HG03460 (cell line): Measurements from ENCODE around the gene HEXA.
"Not testable (repeated sequence)": the region's sequence is repeated elsewhere in the genome, so short reads cannot be mapped to it uniquely, and the experiment has no call there.

ENCODE experiments used
- ATAC-seq: cut with Tn5 transposase; IDR thresholded peaks from one replicate; pipeline ENCODE4 v1.9.1; 2021; ENCODE audit not compliant: unreplicated experiment

The HEXA gene

DNA sequence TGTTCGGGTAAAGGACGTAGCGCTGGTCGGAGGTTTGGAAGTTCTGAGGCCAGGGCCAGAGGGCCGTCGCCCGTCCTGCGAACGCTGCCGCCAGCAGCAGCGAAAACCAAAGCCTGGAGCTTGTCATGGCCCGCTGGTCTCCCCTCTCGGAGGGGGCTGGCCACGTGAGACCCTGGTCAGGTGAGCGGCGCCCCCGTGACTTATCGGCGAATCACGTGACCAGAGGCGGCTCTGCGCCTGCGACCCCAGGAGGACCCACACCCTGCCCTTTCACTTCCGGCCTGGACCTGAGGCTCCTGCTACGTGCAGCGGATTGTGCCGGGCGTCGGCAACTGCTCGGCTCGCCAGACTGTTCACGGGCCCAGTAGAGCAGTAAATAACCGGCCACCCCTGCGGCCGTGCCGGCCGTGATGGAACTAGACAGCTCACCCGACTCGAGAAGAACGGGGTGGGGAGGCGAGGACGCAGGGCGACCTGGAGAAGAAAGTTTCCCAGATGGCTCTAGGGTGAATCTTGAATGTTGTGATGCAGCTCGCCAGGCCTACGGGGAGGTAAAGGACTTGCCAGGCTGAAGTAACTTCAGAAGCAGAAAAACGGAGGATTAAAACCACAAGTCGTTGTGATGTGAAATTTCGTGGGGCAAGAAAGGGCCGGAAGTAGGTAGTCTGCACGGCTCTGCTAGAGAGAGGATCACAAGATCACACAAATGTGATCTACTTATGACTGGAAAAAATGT is at the start of gene HEXA:
TSS of gene HEXA (minus strand) at position 169 of the 736 bp plus-strand sequence. CDS start at position 127, 42 bp downstream.
- peak; percentile 75 for ATAC-seq

DNA sequence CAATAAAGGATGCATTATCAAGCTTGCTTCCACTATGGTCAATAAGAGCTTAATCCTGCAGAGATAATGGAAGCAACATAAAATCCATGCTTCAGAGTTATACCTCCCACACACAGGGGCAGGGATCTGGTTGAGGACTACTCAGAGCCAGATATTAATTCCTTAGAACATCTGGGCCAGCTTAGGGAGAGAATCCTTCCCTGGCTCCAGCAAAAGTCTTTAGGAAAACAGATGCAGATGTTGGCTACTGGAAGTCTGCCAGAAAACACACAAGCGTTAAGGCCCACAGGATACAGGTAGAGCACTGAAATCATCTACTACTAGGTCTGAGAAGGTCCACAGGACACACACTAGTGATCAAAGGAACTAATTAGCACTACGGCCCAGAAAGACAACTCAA is 47.4 kb upstream of the HEXA start:
- no peak for ATAC-seq

DNA sequence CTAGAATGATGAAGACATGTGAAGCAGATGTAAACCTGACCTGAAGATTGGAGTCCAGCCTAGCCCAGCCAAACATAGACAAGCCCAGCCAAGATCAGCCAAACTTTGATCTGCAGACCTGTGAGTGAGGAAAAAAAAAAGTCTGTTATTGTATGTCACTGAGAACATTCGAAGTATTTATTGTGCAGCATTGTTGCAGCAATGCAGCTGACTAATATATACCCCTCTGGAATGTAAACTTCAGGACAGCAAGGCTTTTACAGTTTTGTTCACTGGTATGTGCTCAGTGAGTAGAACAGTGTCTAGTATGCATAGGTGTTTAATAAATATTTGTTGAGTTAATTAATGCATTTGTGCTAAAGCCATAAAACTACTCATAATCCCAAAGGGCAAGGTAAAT is 45.7 kb upstream of the HEXA start:
- ATAC-seq, result no peak

DNA sequence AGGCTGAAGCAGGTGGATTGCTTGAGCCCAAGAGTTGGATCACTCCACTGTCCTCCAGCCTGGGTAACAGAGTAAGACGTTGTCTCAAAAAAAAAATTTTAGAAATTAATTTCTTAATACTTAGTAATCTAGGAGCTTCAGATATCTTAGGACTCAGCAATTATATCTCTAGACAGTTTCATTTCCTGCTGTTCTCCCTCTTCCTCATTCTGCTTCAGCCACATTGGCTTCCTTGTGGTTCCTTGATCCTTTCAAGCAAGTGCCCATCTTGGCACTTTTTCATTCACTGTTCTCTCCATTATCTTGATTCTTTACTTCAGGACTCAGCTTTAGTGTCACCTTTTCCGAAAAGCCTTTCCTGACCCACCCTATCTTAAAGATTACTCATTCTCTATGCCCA is 44.8 kb upstream of the HEXA start:
- no peak for ATAC-seq

DNA sequence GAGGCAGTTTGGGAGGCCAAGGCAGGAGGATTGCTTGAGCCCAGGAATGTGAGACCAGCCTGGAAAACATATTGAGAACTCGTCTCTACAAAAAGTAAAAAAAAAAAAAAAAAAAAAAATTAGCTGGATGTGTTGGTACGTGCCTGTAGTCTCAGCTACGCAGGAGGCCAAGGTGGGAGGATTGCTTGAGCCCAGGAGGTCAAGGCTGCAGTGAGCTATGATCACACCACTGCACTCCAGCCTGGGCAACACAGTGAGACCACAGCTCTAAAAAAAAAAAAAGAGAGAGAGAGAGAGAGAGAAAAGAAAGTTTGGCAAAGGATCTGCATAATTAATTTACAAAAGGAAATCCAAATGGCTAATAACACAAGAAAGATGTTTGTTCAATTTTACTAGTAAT is 44.0 kb upstream of the HEXA start:
- not testable (repeated sequence) for ATAC-seq

DNA sequence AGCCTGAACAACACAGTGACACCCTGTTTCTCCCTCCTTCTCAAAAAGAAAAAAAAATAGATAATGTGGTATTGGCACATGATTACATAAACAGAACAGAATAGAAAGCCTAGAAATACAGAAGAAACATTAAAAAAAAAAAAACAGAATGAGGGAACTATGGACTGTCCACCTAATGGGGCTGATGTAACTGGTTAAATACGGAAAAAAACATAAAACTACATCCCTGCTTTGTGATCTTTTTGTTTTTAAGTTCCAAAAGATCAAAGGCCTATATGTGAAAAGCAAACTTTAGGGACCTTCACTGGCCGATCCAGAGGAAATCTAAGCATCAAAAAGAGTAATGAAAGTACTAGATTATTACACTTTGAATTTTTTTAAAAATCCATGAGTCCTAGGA is 39.5 kb upstream of the HEXA start:
- ATAC-seq, result no peak

DNA sequence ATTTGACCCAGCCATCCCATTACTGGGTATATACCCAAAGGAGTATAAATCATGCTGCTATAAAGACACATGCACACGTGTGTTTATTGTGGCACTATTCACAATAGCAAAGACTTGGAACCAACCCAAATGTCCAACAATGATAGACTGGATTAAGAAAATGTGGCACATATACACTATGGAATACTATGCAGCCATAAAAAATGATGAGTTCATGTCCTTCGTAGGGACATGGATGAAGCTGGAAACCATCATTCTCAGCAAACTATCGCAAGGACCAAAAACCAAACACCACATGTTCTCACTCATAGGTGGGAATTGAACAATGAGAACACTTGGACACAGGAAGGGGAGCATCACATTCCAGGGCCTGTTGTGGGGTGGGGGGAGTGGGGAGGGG is 37.5 kb upstream of the HEXA start:
- not testable (repeated sequence) for ATAC-seq

DNA sequence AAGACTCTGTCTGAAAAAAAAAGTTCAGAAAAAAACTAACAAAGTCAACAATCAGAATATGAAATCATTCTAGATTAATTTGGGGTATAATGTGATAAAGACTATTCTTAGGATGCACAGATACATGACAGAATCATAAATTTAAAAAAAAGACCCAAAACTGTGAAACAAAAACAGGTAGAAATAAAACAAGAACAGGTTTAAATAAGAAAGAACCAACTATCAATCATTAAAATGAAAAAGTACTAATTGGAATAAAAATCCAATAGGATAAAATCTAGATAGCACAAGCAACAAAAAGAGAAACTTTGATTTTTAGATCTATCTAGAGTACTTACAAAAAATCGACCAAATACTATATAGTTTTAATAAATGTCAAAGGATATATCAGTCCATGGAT is 35.7 kb upstream of the HEXA start:
- ATAC-seq, result no peak

DNA sequence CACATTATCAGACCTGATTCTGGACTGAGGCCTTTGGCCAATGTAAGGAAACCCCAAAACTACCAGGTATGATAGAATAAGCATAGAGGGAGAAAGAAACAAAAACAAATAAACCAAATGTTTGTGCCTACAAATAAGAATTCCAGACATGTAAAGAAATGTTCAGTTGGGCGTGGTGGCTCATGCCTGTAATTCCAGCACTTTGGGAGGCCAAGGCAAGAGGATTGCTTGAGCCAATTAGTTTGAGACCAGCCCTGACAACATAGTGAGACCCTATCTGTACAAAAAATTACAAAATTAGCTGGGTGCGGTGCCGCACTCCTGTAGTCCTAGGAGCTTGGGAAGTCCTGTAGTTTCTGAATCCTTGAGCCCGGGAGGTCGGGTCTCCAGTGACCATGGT is 35.3 kb upstream of the HEXA start:
- no peak for ATAC-seq

DNA sequence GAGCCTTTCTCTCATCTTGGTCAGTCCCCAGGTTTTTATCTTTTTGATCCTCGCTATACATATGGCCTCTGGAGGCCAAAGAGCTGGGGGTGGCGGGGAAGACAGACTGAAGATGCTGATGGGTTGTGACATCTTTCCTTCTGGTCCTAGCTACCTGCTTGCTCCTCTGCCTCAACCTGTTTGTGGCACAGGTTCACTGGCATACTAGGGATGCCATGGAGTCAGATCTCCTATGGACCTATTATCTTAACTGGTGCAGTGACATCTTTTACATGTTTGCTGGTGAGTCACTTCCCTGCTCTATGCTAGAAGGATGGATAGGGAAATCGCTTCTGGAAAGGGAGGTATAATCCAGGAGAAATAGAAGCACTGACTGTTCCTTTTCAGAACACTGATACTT is 31.1 kb upstream of the HEXA start:
- no peak for ATAC-seq

DNA sequence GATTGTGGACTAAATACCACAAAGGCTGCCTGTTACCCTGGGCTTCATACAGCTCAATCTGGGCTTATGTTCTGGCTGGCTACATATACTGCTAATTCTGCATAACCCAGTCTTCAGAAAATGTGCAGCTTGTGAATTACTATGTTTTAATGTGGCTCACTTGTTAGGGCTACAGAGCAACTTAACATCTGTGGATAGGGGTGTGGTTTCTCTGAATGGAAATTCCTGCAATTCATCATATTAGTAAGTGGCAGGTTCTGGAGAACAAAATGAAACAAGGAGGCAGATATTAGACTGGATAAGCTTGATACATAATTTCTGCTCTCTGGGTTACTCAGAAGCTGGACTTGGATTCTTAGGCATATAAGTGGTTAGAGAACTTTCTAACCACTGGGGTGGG is 29.0 kb upstream of the HEXA start:
- ATAC-seq, result no peak

DNA sequence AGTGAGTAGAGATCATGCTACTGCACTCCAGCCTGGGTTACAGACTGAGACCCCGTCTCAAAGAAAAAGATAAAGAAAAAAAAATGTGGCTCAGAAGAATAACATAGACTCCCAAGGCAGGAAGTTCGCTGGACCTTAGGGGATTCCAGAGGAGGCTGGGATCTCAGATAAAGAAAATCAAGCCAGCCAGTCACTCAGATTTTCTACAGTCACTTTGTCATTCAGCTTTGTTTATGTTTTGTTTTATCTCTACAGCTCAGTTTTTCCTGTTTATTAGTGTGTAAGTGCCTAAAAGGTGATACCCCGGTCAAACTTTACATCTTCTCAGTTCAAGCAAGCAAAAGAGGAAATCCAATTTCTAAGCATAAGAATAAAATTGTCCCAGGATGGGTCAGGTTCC is 28.5 kb upstream of the HEXA start:
- ATAC-seq, result no peak

DNA sequence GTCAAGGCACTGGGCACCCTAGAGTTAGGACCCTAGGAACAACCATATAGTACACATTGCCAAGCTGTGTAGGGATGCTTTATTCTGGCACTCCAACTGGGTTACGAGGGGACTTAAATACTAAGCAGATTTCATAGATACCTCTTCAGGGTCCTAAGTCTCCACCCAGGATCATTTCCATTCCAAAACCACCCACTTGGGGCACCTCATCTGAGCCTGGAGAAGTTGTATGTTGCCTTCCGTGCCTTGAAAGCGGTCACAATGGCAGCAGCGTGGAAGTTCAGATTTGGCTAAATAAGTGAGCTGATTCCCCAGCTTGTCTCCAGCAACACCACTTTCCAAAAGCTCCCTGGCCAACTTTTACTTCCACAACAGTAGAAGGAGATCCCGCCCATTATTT is 26.9 kb upstream of the HEXA start:
- no peak for ATAC-seq

DNA sequence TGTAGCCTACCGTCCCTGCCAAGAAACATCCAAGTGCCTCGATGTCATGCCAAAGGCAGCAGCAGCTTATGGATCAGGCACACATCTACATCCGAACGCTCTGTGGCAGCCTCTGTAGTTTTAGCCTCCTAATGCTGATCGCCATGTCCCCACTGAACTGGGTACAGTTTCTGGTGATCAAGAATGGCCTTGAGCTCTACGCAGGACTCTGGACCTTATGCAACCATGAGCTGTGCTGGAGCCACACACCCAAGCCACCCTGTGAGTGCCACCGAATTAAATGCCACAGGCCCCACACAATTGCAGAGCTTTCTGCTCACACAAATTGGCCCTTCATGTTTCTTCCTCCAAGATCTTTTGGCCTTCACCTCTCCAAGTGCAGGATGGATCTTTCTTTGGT is 22.8 kb upstream of the HEXA start:
- ATAC-seq, result no peak

DNA sequence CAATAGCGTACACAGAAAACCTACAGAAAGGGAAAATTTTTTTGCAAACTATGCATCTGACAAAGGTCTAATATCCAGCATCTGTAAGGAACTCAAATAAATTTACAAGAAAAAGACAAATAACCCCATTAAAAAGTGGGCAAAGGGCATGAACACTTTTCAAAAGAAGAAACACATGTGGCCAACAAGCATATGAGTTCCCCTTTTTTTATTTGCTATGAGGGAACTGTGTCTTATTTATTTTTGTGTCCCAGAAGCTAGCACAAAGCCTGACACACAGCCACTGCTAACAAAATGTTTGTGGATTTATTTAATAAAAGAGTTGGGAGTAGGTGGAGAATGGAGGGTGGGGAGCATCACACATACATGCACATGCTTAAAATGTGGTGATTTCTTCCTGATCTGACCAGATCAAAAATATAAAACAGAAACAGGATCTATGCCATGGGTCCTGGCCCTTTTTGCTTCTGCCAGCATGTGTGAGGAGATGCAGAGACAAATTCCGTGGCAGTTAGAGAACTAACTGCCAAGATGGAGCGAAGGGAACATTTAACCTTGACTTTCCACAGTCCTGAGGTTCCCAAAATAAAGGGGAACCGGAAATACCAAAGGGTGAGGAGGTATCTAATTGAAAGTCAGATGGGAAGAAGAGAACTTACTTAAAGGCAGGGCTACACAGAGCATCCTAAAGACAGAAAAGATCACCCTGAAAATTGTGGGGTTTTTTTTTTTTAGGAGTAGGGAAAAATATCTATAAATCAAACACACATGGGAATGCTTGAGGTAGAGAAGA is 22.2 kb upstream of the HEXA start, which contains the start of gene TMEM202:
TSS of gene TMEM202 (plus strand) at position 510 of the 793 bp plus-strand sequence. CDS start at position 532, 22 bp downstream.
- no peak for ATAC-seq

DNA sequence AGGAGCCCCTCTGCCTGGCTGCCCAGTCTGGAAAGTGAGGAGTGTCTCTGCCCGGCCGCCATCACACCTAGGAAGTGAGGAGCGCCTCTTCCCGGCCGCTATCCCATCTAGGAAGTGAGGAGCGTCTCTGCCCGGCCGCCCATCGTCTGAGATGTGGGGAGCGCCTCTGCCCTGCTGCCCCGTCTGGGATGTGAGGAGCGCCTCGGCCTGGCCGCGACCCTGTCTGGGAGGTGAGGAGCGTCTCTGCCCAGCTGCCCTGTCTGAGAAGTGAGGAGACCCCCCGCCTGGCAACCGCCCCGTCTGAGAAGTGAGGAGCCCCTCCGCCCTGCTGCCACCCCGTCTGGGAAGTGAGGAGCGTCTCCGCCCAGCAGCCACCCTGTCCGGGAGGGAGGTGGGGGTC is 20.5 kb upstream of the HEXA start:
- not testable (repeated sequence) for ATAC-seq

DNA sequence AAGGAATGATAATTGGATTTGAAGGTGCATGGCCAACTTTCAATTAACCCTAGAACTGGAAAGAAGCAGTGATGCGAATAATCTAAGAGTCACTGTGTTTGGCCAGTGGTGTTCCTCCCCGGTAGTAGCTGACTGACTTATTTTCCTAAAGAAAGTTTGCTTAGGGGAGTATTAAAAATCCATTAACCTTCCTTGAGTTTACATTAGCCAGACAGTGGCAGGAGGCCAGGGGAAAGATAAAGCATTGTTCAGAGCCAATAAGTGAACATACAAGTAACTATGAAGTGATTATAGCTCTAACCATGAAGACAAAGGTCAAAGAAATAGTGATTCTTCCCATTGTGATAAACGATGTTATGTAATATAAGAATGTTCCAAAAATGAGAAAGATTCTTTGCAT is 13.4 kb upstream of the HEXA start:
- no peak for ATAC-seq

DNA sequence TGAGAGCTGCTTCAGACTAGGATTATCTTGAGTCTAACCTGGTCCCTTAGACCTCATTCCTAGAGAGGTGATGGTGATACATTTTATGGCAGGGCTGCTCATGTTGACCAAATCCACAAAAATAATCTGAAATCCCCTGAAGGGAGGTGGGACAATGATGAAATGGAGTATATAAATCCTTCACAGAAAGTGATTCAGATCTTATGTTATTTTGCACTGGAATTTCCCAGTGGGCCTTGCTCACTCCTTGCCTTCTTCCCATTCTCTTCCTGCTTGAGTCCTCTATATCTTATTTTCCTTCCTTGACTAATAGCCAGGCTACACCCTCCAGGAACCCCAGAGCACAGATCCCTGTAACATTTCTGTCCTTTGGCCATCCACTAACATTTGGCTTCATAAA is 11.9 kb upstream of the HEXA start:
- no peak for ATAC-seq

DNA sequence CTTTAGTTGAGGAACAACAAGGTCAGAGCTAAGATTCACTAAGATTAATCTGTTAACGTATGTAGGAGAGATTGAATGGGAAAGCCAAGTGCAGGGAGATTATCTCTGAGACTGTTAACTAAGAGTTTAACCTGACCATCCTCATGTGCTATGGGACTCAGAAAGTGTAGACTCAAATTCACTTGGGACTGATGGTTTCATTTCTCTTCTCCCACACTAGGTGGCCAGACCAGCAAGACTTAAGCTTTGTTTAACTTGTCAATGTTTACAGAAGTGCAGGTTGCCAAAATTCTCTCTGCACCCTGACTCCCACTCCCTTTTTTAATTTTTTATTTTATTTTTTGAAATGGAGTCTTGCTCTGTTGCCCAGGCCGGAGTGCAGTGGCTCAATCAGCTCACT is 6.3 kb upstream of the HEXA start:
- no peak for ATAC-seq

DNA sequence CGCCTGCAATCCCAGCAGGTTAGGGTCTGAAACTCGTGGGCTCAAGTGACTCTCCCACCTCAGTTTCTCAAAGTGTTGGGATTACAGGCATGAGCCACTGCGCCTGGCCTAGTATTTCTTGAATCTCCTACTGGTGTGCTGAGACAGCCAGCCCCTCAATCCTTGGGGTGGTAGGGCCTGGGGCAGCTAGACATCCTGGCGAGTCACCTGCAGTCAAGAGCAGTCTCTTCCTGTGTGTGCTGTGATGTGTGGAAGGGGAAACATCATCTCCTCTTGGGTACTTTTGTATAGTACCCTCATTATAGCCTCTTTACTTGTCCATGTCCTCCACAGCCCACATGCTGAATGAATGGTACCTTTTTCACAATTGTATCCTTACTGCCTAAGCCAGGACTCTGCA is 4.9 kb upstream of the HEXA start:
- no peak for ATAC-seq

DNA sequence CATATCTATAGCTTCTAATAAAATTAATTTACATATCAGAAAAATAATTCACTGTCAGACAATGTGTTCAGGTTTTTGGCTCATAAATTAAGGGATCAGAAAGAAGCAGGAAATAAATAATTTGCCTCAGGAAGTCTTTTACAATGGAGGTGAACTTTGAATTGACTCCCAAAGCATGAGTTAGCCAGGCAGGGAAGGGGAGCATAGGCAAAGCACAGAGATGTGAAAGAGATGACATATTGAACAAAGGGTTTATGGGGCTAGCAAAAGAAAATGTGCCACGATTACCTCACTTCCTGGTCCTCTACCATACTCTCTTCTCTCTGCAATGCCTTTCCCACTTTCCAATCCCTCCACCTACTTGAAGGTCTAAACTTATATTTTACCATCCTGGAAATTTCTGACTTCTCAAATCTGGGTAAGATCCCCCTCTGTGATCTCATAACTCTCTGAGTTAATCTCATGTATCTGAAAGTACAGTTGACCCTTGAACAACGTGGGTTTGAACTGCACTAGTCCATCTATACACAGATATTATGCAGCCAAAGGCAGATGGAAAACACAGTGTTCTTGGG is 4.1 kb upstream of the HEXA start:
- ATAC-seq, result no peak

DNA sequence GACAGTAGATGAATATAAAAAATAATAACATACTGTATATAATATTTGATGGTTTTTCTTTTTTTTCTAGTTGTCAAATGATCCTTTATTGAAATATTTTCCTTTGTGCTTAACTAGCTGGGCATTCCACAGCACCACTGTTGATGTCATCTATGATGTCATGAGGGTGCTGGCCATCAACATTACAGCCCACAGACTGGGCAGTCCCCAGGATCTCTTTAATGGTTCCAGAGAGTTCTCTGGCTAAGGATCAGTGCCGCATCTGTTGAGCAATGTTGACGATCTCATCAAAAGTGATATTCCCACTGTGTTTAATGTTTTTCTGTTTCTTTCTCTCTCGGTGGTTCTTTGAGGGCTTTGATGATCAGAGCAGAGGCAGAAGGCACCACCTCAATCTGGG is 3.3 kb upstream of the HEXA start:
- ATAC-seq, result not testable (repeated sequence)
